KMS-11 (cell line): ENCODE results near the gene VWA7.

Source experiments
- H2AFZ ChIP-seq: fragments of 200-600 bp; sonication (generic); 2 replicates; pipeline ENCODE4 v1.6.1; 2016; ENCODE audit warnings: antibody characterized with exemption, mixed run types, low read depth
- H3K27ac ChIP-seq: fragments of 200-600 bp; sonication (generic); 2 replicates; pipeline ENCODE4 v1.6.1; 2016; ENCODE audit warnings: mild to moderate bottlenecking, mixed run types
- H3K27me3 ChIP-seq: fragments of 200-600 bp; sonication (generic); 2 replicates; pipeline ENCODE4 v1.6.1; 2017; ENCODE audit warnings: mild to moderate bottlenecking, low read depth, mixed run types, moderate library complexity; ENCODE audit not compliant: insufficient read depth
- H3K36me3 ChIP-seq: fragments of 200-600 bp; sonication (generic); 2 replicates; pipeline ENCODE4 v1.6.1; 2017; ENCODE audit warnings: mild to moderate bottlenecking, mixed run types; ENCODE audit not compliant: insufficient read depth
- H3K4me1 ChIP-seq: fragments of 200-600 bp; sonication (generic); 2 replicates; pipeline ENCODE4 v1.6.1; 2016; ENCODE audit warnings: mild to moderate bottlenecking, low read depth, mixed run types; ENCODE audit not compliant: poor library complexity, severe bottlenecking
- H3K4me2 ChIP-seq: fragments of 200-600 bp; sonication (generic); 2 replicates; pipeline ENCODE4 v1.7.0; 2016; ENCODE audit warnings: mild to moderate bottlenecking, mixed run types
- H3K4me3 ChIP-seq: fragments of 200-600 bp; sonication (generic); IDR thresholded peaks from 2 replicates; pipeline ENCODE4 v1.6.1; 2017; ENCODE audit warnings: low read depth, low read length, mixed read lengths; ENCODE audit not compliant: insufficient read depth
- H3K79me2 ChIP-seq: fragments of 200-600 bp; sonication (generic); 2 replicates; pipeline ENCODE4 v1.6.1; 2016; ENCODE audit warnings: low read depth, mixed run types; ENCODE audit not compliant: insufficient read depth
- H3K9ac ChIP-seq: fragments of 200-600 bp; sonication (generic); 2 replicates; pipeline ENCODE4 v1.6.1; 2016; ENCODE audit warnings: mild to moderate bottlenecking, mixed run types
- H4K20me1 ChIP-seq: fragments of 200-600 bp; sonication (generic); 2 replicates; pipeline ENCODE4 v1.6.1; 2016; ENCODE audit warnings: mild to moderate bottlenecking, mixed run types; ENCODE audit not compliant: insufficient read depth
- CTCF ChIP-seq: fragments of 200-600 bp; sonication (generic); conservative IDR thresholded peaks from 2 replicates; pipeline ENCODE4 v1.6.1; 2017; ENCODE audit warnings: low read depth, mild to moderate bottlenecking, antibody characterized with exemption, low read length, moderate library complexity, mixed read lengths

VWA7 gene

GRCh38 chr6:31771992-31772358, 5.2 kb downstream of the VWA7 start:
- Histone ChIP-seq H3K4me1 (peaks cover 27% of the 10 kb centered on the region), H3K4me3 (no peak overlapping the region), H3K9ac (no peak overlapping the region), H3K36me3 (no peaks in the 10 kb centered on the region), H2AFZ (no peak overlapping the region), H4K20me1 (no peaks in the 10 kb centered on the region), H3K79me2 (no peaks in the 10 kb centered on the region), H3K4me2 (no peak overlapping the region), H3K27me3 (no peaks in the 10 kb centered on the region), H3K27ac (no peak overlapping the region)
- TF ChIP-seq CTCF: no peak

GRCh38 chr6:31770860-31771259, 6.3 kb downstream of the VWA7 start:
- no peaks in the 10 kb centered on the region for H3K79me2 ChIP-seq
- H3K27me3 ChIP-seq: no peaks in the 10 kb centered on the region
- H3K36me3 ChIP-seq: no peaks in the 10 kb centered on the region
- no peak overlapping the region for H3K27ac ChIP-seq
- H3K4me3 ChIP-seq: no peak overlapping the region
- no peaks in the 10 kb centered on the region for H4K20me1 ChIP-seq
- no peak overlapping the region for H3K9ac ChIP-seq
- H3K4me2 ChIP-seq: no peak overlapping the region
- TF ChIP-seq CTCF: no peak
- H2AFZ ChIP-seq: no peak overlapping the region
- H3K4me1 ChIP-seq: peaks cover 15% of the 10 kb centered on the region

- H3K36me3 ChIP-seq: no peaks in the 10 kb centered on the region
- peaks cover 7% of the 10 kb centered on the region for H3K4me1 ChIP-seq
- peak; percentile 85 for TF ChIP-seq CTCF
- H3K27me3 ChIP-seq: no peaks in the 10 kb centered on the region
- H3K4me2 ChIP-seq: no peak overlapping the region
- no peak overlapping the region for H3K9ac ChIP-seq
- no peak overlapping the region for H2AFZ ChIP-seq
- no peaks in the 10 kb centered on the region for H3K79me2 ChIP-seq
- no peak overlapping the region for H3K4me3 ChIP-seq
- H3K27ac ChIP-seq: no peak overlapping the region
- H4K20me1 ChIP-seq: no peaks in the 10 kb centered on the region
These were observed 7.3 kb downstream of the VWA7 start for GRCh38 chr6:31769684-31770371.

- Histone ChIP-seq H3K36me3 (no peaks in the 10 kb centered on the region), H3K27me3 (no peaks in the 10 kb centered on the region), H3K9ac (no peak overlapping the region), H3K4me1 (peaks cover 20% of the 10 kb centered on the region), H3K4me3 (no peak overlapping the region), H3K27ac (no peak overlapping the region), H3K4me2 (no peak overlapping the region), H2AFZ (no peak overlapping the region), H4K20me1 (no peaks in the 10 kb centered on the region), H3K79me2 (no peaks in the 10 kb centered on the region)
- TF ChIP-seq CTCF: no peak
These were observed 8.5 kb downstream of the VWA7 start for GRCh38 chr6:31768363-31769257.
